GM21737 (cell line): Measurements from ENCODE around the gene STAT3.

Experiments used
- ATAC-seq: cut with Tn5 transposase; IDR thresholded peaks from one replicate; pipeline ENCODE4 v1.9.1; 2021; ENCODE audit warnings: mild to moderate bottlenecking, moderate library complexity; ENCODE audit not compliant: unreplicated experiment

The STAT3 gene

DNA sequence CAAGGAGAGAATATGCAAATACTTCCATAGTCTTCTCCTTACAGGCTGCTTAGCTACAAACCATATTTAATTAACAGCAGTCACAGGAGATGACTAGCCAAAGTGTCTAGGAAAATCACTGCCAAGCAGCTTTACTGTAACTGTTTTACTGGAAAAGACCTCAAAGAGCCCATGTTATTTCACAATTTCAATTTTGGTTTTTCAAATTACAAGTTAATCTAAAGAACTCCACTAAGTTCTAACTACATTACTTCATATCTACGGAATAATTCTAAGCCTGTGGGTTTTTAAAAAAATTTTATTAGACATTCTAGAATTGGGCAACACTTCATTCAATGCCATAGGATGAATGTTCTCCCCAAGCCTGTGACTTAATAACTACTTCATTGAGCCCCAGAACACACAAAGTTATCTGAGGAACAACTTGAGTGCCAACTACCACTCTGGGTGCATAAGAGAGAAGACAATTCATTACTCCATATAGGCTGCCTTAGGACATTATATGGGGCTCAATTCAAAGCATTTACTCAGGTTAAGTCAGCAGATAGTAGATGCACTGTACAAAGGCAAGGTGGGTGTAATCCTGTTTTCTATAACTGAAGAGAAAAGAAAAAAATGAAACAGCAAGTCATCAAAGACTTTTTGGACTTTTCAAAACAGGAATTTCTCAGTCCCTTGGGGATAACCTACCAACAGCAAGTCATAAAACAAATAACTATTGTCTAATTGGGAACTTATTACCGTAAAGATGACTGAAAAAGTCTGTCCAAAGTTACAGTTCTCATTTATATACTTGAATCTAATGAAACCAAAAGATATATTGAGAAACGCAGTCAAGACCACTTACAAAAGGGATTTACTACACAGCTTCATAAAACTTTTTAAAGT lies 33.0 kb downstream of the STAT3 start:
- ATAC-seq = no peak

DNA sequence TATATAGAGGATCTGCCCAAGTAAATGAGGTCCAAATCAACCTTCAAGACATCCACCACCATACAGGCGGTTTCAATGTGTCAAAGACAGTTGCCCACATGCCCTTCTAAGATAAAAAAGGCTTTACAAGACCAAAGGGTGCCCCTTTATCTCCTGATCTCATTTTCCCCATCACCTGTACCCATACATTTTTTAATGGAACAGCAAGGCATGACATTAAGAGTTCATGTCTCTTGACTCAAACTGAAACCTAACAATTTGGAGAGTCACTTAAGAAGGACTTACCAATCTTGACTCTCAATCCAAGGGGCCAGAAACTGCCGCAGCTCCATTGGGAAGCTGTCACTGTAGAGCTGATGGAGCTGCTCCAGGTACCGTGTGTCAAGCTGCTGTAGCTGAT lies 40.1 kb downstream of the STAT3 start:
- no peak for ATAC-seq

DNA sequence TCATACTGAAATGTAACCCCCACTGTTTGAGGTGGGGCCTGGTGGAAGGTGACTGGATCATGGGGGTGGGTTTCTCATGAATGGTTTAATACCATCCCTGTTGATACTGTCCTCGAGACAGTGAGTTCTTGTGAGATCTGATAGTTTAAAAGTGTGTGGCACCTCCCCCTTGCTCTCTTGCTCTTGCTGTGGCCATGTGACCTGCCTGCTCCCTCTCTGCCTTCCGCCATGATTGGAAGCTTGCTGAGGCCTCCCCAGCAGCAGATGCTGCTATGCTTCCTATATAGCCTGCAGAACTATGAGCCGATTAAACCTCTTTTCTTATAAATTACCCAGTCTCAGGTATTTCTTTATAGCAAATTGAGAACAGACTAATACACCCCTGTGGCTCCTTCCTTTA lies 40.6 kb downstream of the STAT3 start:
- ATAC-seq = no peak

DNA sequence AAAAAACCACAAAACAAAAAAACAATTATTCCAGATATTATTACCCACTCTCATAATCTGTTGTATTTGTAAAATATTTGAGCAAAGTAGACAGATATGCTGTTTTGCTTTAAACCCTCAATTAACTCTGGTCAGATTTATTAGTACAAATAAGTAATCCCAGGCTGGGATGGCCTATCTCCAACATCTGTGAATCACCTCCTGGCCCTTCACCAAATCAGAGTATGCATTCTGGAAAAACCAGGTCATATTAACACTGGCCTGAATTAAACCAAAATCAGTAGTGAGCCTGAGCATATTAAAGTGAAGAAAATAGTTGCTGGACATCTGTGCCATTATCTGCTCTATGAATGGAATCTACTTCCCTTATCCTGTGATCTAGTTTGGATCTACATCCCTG lies 41.0 kb downstream of the STAT3 start:
- ATAC-seq = no peak

DNA sequence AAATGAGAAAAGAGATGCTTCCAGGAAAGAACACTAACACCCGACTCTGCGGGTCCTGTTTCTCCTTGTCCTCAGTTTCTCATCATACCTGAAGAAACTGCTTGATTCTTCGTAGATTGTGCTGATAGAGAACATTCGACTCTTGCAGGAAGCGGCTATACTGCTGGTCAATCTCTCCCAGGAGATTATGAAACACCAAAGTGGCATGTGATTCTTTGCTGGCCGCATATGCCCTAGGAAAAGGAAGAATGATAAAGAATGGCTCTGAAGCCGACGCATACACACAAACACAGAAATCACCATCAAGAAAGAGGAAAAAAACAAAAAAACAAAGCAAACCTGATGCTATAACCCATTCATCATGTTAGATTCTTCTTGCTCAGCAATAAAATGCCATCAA lies 41.8 kb downstream of the STAT3 start:
- ATAC-seq = no peak

DNA sequence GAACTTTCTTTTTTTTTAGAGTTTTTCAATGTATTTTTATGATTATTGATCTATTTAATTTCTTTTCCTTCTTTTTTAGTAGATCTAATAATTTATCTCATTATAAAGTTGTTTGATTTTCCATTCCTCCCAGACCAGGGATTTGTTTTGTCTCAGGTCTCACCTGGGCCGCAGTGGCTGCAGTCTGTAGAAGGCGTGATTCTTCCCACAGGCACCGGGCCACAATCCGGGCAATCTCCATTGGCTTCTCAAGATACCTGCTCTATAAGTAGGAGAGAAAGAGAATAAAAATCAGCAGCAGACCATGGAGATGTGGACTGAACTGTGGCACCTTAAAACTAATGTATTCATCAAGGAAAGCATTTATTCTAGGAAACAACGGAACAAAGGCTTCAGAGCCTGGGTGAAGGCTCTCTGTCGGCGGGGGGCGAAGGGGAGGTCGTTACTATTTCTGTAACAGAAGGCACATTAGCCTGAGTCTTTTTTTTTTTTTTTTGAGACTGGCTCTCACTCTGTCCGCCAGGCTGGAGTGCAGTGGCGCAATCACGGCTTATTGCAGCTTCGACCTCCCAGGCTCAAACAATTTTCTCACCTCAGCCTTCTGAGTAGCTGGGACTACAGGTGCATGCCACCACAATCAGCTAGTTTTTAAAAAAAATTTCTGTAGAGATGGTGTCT lies 42.7 kb downstream of the STAT3 start:
- ATAC-seq = no peak

DNA sequence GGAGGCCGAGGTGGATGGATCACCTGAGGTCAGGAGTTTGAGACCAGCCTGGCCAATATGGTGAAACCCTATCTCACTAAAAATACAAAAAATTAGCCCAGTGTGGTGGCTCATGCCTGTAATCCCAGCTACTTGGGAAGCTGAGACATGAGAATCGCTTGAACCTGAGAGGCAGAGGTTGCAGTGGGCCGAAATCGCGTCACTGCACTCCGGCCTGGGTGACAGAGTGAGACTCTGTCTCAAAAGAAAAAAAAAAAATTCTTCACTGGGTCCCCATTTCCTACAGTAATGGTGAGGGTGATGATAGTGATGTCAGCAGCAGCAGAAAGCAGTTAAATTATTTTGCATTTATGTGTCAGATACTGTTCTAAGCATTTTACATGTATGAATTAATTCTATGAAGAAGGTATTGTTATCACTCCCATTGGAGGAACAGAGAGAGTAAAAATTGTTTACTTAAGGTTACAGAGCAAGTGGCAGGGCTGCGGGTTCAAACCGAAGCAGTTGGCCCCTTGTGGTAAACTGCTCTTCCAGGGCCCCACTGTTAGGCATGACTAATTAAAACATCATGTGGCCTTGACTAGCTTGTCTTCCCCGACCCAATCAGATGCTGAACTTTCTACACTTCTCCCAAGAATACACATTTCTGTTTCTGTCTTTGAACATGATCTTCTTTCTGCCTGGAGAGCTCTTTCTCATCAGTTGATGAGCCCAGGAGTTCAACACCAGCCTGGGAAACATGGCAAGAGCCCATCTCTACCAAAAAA lies 45.8 kb downstream of the STAT3 start:
- ATAC-seq = no peak

DNA sequence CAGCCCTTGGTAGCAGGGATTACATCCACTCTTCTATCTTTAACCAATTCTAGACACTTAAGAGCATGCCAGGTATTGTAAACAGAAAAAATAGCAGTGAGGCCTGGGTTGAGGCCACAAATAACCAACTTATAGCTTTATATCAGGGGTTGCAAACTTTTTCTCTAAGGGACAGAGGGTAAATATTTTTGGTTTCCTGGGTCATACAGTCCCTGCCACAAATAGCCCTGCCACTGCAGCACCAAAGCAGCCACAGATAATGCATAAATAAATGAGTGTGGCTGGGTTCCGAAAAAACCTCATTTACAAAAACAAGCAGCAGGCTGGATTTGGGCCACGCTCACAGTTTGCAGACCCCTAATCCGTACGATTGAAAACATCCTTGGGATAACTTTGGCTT lies 46.7 kb downstream of the STAT3 start:
- ATAC-seq = no peak

DNA sequence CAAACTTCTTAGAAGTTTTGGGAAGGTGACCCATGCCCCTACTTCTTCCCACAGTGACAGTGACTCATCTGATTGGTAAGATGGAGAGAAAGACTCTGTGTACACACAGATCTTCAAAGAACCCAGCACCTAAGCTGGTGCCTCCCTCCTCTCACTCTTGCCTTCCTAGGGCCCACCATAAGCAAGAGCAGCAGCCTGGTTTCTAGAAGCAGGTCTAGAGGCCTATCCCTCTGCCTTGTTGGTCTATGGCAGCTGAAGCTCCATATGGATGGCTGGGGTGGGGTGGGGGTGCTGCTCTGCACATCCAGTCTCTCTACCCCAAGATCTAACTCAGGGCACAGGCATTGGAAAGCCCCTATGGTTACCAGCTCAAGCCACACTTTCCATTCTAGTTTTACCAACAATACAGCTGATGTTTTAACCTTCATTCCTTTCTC lies 47.5 kb downstream of the STAT3 start:
- ATAC-seq = no peak

DNA sequence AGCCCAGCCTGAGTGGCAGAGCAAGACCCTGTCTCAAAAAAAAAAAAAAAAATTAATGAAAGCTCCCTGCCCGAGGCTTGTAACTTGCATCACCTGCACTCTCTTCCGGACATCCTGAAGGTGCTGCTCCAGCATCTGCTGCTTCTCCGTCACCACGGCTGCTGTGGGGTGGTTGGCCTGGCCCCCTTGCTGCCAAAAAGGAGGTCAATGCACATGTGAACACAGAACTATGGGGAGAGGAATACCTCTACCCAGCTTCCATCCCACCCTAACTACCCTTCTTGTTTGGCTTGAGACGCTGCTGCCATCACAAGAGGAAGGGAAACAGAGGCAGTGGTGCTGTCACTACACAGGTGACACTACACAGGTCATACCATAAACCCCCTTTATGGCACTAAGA lies 49.0 kb downstream of the STAT3 start:
- no peak for ATAC-seq

DNA sequence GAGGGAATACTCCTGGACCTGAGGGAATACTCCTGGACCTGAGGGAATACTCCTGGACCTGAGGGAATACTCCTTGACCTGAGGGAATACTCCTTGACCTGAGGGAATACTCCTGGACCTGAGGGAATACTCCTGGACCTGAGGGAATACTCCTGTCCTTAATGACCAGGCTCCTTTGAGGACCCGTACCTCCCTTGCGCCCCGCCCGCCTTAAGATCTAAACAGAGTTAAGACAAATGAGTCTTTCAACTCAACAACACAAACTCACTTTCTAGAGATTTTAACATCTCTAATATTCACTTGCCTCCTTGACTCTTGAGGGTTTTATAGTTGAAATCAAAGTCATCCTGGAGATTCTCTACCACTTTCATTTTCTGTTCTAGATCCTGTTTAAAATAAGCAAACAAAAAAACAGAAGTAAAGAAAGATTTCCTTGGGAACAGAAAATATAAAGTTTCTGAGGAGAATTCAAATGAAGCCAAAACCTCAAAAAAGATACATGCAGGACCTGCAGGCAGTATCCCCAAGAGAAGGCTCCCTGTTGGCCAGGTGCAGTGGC lies 49.7 kb downstream of the STAT3 start:
- no peak for ATAC-seq

DNA sequence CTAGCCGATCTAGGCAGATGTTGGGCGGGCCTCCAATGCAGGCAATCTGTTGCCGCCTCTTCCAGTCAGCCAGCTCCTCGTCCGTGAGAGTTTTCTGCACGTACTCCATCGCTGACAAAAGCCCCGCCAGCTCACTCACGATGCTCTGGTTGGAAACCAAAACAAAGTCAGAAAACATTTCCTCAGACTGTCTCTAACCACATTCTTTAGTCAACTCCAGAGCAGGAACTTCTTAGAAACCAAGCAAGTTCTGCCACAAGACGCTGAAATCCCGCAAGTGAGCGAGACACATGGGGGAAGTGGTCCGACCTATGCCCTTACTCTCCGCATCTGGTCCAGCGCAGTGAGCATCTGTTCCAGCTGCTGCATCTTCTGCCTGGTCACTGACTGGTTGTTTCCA lies 50.8 kb downstream of the STAT3 start:
- no peak for ATAC-seq

DNA sequence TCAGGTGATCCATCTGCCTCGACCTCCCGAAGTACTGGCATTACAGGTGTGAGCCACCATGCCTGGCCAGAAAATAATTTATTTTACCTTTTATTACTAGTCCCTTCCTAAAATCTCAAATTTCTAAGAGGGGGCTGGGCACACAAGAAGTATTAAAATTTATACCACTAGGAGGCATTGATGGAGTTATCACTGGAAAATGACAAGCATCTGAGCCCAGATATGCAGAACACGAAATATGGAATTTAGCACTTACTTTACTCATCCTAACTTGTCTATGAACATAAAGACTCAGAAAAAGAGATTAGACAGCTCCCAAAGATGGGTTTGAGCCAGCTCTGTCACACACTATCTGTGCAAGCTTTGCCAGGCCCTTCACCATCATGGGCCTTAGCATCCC lies 53.6 kb downstream of the STAT3 start:
- no peak for ATAC-seq

DNA sequence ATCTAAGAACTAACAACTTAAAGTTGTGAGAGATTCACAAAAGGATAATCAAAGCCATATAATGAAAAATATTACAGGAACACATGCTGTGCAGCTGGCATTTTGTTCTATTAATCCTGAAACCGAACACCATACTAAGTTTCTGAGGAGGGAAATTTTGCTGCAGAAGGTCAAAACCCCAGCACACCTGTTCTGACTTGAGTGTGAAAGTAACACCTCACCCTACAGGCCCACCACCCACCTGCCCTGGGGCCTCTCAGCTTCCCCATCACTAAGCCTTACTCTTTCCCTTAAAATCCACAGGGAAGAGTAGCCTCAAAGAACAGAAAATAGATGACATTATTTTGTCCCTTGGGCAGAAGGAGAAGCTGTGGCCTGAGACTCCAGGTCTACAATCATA lies 55.2 kb downstream of the STAT3 start:
- no peak for ATAC-seq

DNA sequence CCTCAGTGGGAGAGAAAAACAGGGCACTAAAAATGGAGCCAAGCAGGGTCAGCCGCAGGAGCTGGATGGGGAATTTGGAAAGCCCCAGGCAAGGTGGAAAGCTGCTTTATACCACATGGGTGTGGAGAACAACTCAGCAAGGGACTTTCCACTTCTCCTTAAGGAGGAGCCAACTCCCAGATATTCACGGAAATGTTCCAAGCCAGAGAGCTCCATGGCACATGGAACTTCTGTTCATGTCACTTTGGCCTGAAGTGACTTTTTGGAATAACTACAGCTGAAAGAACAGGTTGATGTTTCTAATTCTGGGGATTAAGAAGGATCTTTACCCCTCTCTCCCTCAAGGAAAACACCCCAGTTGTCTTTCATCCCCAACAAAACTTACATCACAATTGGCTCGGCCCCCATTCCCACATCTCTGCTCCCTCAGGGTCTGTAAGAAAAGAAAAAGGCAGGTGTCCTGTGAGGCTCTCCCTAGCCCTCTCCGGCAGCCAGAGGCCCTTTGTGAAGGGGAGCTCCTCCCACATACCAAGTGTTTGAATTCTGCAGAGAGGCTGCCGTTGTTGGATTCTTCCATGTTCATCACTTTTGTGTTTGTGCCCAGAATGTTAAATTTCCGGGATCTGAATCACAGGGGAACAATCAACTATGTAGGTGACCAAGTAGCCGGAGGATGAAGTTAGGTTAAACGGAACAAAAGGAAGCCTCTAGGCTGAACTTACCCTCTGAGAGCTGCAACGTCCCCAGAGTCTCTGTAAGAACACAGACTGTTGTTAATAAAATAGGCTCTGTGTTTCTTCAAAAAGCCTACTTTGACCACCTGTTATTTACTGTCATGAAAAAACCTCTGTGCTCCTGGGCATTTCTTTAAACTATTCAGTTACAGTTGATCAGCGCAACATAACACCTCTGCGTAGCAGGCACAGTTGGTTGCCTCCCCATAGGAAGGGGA lies 58.9 kb downstream of the STAT3 start:
- no peak for ATAC-seq

DNA sequence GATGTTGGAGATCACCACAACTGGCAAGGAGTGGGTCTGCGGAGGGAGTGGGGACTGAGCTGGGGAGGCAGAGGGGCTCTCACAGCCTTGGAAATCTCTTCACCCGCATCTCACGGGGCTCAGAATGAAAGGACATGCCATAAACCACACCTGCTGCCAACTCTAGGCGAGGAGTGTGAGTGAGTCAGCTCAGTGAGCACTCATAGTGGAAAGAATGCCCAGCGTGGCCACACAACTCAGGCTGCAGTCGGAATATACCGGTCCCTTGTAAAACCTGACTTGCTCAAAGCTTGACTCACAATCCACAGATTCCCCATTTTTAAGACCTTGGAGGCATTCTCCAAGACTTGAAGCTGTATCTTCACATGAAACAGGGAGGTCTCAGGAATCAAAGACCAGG lies 63.2 kb downstream of the STAT3 start:
- no peak for ATAC-seq

DNA sequence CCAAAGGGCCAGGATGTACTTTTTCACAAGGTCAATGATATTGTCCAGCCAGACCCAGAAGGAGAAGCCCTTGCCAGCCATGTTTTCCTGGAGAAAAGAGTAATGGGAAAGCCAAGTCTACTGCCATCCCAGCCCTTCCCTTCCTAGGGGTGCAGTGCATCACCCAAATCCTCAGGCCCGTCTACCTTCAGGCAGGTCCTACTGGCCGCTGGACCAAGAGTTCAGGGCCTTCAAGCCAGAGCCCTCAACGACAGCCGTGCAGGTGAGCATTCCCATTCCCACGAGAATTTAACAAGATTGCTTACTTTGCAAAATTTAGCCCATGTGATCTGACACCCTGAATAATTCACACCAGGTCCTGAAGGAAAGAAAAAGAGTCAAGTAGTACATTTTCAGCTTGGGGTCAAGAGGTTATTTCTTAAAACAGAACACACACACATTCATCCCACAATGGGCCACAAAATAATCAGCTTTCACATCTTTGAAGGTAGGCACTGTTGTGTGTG lies 64.9 kb downstream of the STAT3 start:
- no peak for ATAC-seq

DNA sequence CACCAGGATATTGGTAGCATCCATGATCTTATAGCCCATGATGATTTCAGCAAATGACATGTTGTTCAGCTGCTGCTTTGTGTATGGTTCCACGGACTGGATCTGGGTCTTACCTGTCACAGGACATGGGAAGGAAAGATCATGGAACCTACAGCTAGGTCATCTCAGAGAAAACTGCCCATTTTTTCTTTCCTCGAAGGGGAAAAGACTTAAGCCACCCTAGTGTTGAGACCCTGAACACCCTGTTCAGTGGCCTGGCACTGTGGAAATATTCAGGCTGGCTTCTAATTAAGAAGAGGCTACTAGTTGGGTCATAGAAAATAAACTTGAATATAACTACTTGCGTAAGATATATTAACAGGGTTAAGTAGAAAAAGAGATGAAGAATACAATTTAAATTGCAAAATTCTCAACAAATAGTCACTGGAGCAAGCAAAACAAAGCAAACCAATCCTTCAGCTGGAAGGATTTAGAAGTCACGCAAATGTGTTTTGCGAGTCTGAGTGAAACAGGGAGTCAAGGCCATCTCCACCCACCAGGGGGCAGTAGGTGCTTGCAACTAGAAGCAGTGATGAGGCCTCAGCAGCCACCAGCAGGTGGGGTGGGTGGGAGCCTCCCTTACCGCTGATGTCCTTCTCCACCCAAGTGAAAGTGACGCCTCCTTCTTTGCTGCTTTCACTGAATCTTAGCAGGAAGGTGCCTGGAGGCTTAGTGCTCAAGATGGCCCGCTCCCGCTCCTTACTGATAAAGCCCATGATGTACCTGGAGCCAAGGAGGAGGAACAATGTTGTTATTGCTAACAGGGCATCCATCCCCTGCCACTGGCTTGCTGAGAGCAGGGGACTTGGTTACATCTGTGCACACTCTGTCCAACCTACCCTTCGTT lies 65.6 kb downstream of the STAT3 start:
- ATAC-seq = peak; percentile 69

DNA sequence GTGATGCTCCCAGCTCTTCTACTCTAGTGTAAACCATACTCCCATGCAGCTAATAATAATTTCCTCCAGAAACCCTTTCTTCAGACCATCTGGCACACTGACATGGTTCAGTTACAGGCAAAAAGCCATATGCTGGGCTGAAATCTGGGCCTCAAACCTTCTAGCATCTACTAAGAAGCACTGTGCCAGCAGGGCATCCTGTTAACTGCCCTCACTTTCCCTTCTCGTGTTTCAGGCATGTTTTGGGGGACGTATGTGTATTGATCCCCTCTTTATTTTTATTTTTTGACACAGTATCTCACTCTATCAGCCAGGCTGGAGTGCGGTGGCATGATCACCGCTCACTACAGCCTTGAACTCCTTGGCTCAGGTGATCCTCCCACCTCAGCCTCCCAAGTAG lies 66.7 kb downstream of the STAT3 start:
- ATAC-seq = no peak
